Measurements from ENCODE around the gene FBLN5.

The FBLN5 gene

DNA sequence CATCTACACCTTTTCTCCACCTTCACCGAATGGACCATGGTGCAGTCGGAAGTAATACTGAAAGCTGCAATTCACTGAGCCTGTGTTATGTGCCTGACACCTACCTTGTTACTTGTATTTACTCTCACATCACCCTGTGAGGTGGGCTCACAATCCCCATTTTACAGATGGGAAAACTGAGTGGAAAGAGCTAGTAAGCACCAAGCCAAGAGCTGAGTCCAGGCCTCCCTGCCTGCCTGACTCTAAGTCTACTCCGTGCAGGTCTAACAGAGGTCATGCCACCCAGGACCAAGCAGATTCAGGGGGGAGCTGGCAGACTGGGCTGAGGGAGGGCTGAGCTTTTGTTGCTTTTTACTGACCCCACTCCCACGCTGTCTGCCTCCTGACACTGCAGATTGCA, 51.1 kb downstream of the FBLN5 start:
- DNase-seq (ENCODE audit: extremely low spot score): no peak
- POLR2A ChIA-PET: interaction anchor here (0.6 kb wide), 1 partner anchor 74 kb away, joined by 5 read pairs; no protein-coding TSS in a partner anchor
- CTCF ChIA-PET: interaction anchor here (0.8 to 1.6 kb wide), 3 partner anchors 8 to 55 kb away, joined by 3 read pairs; no protein-coding TSS in a partner anchor
- TF ChIP-seq, protein P1, sequence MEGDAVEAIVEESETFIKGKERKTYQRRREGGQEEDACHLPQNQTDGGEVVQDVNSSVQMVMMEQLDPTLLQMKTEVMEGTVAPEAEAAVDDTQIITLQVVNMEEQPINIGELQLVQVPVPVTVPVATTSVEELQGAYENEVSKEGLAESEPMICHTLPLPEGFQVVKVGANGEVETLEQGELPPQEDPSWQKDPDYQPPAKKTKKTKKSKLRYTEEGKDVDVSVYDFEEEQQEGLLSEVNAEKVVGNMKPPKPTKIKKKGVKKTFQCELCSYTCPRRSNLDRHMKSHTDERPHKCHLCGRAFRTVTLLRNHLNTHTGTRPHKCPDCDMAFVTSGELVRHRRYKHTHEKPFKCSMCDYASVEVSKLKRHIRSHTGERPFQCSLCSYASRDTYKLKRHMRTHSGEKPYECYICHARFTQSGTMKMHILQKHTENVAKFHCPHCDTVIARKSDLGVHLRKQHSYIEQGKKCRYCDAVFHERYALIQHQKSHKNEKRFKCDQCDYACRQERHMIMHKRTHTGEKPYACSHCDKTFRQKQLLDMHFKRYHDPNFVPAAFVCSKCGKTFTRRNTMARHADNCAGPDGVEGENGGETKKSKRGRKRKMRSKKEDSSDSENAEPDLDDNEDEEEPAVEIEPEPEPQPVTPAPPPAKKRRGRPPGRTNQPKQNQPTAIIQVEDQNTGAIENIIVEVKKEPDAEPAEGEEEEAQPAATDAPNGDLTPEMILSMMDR (IDR thresholded peaks at IDR 0.05; ENCODE audit: control extremely low read depth, extremely low read depth, low read depth, missing control alignments): no peak

DNA sequence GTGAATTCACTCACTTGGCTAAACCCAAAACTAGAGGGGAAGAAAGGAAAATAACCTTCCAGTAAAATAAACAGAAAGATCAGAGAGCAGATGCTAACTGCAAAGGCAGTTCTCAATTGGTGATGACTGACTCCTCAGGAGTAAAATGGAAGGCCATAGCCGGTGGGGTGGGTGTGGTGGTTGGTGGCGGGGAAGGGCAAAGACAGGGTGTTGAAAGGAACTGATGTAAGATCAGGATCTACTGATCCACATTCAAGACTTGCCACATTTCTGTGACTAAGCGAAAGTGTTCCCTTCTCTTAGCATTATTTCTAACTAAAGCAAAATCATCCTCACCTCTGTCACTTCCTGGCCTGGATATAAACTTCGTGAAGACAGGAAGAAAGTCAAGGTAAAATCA, 53.8 kb downstream of the FBLN5 start:
- TF ChIP-seq, protein P1 (IDR thresholded peaks at IDR 0.05; ENCODE audit: control extremely low read depth, extremely low read depth, low read depth, missing control alignments): no peak
- ChIA-PET CTCF (interaction anchor here (0.9 to 2.6 kb wide), 7 partner anchors 9 to 414 kb away, joined by 3 to 8 read pairs (median 4); no protein-coding TSS in a partner anchor), POLR2A (no interaction called here)
- no peak for DNase-seq (ENCODE audit: extremely low spot score)

DNA sequence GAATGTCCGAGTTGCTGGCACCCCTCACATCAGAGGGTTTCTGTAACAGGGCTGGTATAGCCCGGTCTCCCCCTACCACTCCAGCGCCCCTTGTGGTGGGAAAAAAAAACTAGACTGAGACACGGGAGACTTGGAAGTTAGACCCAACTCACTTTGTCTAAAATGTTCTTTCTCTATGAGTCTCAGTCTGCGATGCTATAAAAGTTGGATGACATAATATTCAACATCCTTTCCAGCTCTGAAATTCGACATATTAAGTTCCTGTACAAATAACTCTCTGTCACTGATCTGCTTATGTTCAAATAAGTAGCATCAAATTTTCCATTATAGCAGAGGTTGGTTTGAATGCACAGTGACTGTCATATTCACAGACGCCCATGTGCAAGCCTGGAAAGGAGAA, 54.5 kb downstream of the FBLN5 start:
- peak; percentile 61 for DNase-seq (ENCODE audit: extremely low spot score)
- TF ChIP-seq, protein P1 (IDR thresholded peaks at IDR 0.05; ENCODE audit: control extremely low read depth, extremely low read depth, low read depth, missing control alignments): peak; percentile 39
- ChIA-PET CTCF (interaction anchor here (0.9 to 2.6 kb wide), 8 partner anchors 8 to 415 kb away, joined by 3 to 8 read pairs (median 4); no protein-coding TSS in a partner anchor), POLR2A (no interaction called here)

DNA sequence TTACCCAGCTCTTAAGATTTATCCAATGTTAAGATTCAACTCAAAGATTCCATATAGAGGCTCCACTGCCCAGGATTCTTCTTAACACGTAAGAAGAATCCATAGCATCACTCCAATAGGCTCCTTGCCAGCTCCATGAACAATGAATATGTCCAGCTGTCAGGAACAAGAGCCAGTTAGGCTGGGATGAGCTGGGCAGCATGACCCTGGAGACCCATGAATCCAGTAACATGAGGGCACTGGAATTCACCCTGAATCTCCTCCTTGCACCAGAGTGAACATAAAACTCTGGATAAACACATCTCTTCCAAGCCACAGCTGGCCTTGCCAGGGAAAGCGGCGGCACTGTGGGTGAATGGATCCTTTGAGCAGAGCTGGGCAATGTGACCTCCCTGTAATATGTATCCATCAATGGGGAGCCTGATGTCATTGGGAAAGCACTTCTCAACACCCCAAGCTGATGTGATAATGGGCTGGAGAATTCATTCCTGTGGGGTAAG, 55.7 kb downstream of the FBLN5 start:
- TF ChIP-seq, protein P1 (IDR thresholded peaks at IDR 0.05; ENCODE audit: control extremely low read depth, extremely low read depth, low read depth, missing control alignments): no peak
- POLR2A ChIA-PET: interaction anchor here (0.6 kb wide), 1 partner anchor 652 kb away, joined by 10 read pairs; no protein-coding TSS in a partner anchor
- no peak for DNase-seq (ENCODE audit: extremely low spot score)
- CTCF ChIA-PET: interaction anchor here (0.9 to 2.3 kb wide), 4 partner anchors 8 to 242 kb away, joined by 3 to 5 read pairs (median 4); no protein-coding TSS in a partner anchor

DNA sequence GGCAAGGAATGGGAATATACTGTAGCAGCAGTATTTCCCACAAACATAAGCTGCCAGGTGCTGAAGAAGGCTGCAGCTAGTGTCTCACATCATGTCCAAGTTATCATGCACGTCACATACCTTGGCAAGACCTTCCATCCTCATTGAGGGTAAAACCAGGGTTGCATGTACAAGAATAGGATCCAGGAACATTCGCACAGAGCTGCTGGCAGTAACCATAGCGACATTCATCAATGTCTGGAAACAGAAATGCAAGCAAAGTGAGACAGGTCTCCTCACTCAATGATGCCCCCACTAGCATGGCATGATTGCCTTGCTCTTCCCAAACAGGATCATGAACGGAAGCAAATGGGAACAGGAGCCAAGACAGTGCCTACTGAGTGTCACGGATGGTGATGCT, 56.4 kb downstream of the FBLN5 start:
- no peak for DNase-seq (ENCODE audit: extremely low spot score)
- ChIA-PET CTCF (interaction anchor here (0.9 to 2.3 kb wide), 3 partner anchors 8 to 241 kb away, joined by 3 to 5 read pairs (median 4); no protein-coding TSS in a partner anchor), POLR2A (interaction anchor here (0.6 kb wide), 1 partner anchor 653 kb away, joined by 10 read pairs; no protein-coding TSS in a partner anchor)
- TF ChIP-seq, protein P1 (IDR thresholded peaks at IDR 0.05; ENCODE audit: control extremely low read depth, extremely low read depth, low read depth, missing control alignments): no peak

DNA sequence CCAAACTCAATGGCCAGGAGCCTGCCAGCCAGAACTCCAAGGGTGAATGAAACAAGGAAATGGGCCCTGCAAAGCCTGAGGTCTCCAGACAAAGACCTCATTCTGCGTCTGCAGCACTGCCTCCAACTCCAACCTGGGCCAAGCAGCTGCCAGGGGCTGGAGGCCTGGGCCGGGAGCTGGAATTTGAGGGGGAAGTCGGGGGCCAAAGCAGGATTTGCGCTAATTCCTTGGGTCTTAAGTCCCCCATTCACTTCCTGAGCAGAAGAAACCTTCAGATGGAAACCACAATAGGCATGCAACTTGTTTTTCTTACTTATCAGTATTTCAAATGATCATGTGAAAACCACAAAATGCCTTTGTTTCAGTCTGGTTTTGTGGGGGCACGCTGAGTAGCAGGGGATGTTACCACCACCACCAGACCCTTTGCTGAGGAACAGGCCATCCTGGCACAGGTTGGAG, 57.2 kb downstream of the FBLN5 start:
- POLR2A ChIA-PET: no interaction called here
- CTCF ChIA-PET: interaction anchor here (1.3 kb wide), 1 partner anchor 10 kb away, joined by 4 read pairs; no protein-coding TSS in a partner anchor
- TF ChIP-seq, protein P1 (IDR thresholded peaks at IDR 0.05; ENCODE audit: control extremely low read depth, extremely low read depth, low read depth, missing control alignments): no peak
- no peak for DNase-seq (ENCODE audit: extremely low spot score)

Data from GM10248 (cell line).